ENCODE results near the gene CNOT1.

The CNOT1 gene

DNA sequence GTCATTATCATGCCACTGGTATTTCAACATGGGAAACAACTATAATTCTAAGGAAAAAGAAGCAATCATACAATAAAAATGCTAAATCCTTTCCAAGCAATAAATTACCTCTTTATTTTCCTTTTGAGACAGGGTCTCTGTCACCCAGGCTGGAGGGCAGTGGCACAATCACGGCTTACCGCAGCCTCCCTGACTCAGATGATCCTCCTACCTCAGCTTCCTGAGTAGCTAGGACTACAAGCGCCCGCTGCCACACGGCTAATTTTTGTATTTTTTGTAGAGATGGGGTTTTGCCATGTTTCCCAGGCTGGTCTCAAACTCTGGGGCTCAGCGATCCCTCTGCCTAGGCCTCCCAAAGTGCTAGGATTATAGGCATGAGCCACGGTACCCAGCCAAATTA, 24.1 kb downstream of the CNOT1 start:
- no peak for TF ChIP-seq CTCF (IDR thresholded peaks at IDR 0.05; ENCODE audit: insufficient read depth, low read depth, low read length, missing control alignments)
- no peak for DNase-seq (ENCODE audit: low read depth)
- H3K4me3 ChIP-seq (ENCODE audit: low read depth, low read length) = no peak overlapping the region

- DNase-seq (ENCODE audit: low read depth) = no peak
- TF ChIP-seq CTCF (IDR thresholded peaks at IDR 0.05; ENCODE audit: insufficient read depth, low read depth, low read length, missing control alignments) = no peak
- H3K4me3 ChIP-seq (ENCODE audit: low read depth, low read length) = no peak overlapping the region
Observed at GRCh38 chr16:58591083-58591482, 38.5 kb downstream of the CNOT1 start.

DNA sequence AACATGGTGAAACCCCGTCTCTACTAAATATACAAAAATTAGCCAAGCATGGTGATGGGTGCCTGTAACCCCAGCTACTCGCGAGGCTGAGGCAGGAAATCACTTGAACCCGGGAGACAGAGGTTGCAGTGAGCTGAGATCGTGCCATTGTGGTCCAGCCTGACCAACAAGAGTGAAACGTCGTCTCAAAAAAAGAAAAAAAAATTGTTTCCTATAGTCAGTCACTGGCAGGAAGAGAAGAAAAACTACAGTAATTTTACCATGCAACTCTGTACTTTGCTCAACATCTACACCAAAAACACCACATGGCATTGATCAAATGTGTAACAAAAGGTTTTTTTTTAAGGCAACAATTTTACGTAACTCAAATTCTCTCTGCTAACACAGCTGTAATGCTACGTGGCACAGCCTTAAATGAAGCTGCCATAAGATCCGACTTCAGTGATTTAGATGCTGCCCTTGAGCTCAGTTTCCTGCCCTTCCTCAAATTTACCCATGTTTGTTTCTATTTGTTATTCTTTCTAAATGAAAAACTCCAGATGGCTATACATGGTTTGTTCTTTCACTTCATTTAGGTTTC, 40.2 kb downstream of the CNOT1 start:
- no peak for DNase-seq (ENCODE audit: low read depth)
- no peak overlapping the region for H3K4me3 ChIP-seq (ENCODE audit: low read depth, low read length)
- no peak for TF ChIP-seq CTCF (IDR thresholded peaks at IDR 0.05; ENCODE audit: insufficient read depth, low read depth, low read length, missing control alignments)

GRCh38 chr16:58588406-58588805, 41.2 kb downstream of the CNOT1 start:
- TF ChIP-seq CTCF (IDR thresholded peaks at IDR 0.05; ENCODE audit: insufficient read depth, low read depth, low read length, missing control alignments) = no peak
- H3K4me3 ChIP-seq (ENCODE audit: low read depth, low read length) = no peak overlapping the region
- no peak for DNase-seq (ENCODE audit: low read depth)

DNA sequence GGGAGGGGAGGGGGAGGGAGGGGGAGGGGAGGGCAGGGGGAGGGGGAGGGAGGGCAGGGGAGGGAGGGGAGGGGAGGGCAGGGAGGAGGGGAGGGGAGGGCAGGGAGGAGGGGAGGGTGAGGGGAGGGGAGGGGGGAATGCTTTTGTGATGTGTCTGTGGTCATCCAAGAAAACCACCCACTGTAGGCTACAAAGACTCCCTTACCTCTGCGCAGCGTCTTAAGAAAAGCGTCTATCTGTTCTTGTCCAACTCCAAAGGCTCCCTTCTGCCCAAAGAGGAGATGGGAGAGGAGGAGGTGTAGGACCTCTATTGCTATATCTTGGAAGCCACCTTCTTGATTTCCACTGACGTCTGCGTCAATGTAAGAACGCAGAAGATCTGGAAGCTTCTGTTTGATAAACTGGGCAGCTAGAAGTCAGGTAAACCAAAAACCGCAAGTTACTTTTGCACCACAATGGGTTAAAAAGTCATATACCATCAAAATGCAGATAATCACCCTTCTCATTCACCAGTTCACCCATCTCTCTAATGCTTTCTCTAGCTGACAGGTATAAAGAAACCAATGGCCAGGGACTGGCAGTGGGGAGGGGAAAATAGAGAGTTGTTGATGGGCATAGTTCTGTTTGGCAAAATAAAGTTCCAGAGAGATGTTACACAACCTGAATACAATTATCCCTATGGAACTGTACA, 43.1 kb downstream of the CNOT1 start:
- no peak for TF ChIP-seq CTCF (IDR thresholded peaks at IDR 0.05; ENCODE audit: insufficient read depth, low read depth, low read length, missing control alignments)

GRCh38 chr16:58584831-58585505, 44.7 kb downstream of the CNOT1 start:
- no peak for TF ChIP-seq CTCF (IDR thresholded peaks at IDR 0.05; ENCODE audit: insufficient read depth, low read depth, low read length, missing control alignments)
- DNase-seq (ENCODE audit: low read depth) = no peak

More for the DNA sequence above, 43.1 kb downstream of the CNOT1 start:
- H3K4me3 ChIP-seq (ENCODE audit: low read depth, low read length) = no peak overlapping the region
- DNase-seq (ENCODE audit: low read depth) = no peak

More at GRCh38 chr16:58584831-58585505, 44.7 kb downstream of the CNOT1 start:
- H3K4me3 ChIP-seq (ENCODE audit: low read depth, low read length) = no peak overlapping the region

Data from GM12865 (cell line).